ENCODE results near the gene POLR2A.
A peak's percentile ranks its signal among the peaks of the same experiment; 100 is the strongest.
"Not testable (repeated sequence)": the region's sequence is repeated elsewhere in the genome, so short reads cannot be mapped to it uniquely, and the experiment has no call there.

Gene POLR2A

DNA sequence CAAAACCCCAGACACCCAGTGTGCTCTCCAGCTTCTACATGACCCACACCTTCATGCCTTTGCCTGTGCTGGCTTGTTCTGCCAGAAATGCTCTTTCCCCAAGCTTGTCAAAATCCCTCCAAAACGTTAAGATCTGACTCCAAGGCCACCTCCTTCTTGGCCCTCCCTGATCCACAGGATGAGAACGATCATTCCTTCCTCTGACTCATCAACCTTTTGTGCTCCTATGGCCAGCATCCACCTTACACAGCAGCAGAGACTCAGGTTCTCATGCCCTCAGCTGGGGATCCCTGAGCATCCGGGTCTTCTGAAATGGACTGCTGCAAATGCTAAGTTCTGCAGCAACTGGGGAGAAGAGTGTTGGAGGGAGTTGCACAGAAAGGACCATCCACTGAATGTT is 7.7 kb upstream of the POLR2A start:
- H3K4me3 ChIP-seq (replicated peaks; ENCODE audit: low read depth, low read length), result no peak overlapping the region
- DNase-seq (ENCODE audit: low read depth), result peak; percentile 46
- TF ChIP-seq, protein P1, sequence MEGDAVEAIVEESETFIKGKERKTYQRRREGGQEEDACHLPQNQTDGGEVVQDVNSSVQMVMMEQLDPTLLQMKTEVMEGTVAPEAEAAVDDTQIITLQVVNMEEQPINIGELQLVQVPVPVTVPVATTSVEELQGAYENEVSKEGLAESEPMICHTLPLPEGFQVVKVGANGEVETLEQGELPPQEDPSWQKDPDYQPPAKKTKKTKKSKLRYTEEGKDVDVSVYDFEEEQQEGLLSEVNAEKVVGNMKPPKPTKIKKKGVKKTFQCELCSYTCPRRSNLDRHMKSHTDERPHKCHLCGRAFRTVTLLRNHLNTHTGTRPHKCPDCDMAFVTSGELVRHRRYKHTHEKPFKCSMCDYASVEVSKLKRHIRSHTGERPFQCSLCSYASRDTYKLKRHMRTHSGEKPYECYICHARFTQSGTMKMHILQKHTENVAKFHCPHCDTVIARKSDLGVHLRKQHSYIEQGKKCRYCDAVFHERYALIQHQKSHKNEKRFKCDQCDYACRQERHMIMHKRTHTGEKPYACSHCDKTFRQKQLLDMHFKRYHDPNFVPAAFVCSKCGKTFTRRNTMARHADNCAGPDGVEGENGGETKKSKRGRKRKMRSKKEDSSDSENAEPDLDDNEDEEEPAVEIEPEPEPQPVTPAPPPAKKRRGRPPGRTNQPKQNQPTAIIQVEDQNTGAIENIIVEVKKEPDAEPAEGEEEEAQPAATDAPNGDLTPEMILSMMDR (IDR thresholded peaks at IDR 0.05; ENCODE audit: low read length, missing control alignments), result no peak

GRCh38 chr17:7476951-7477350 is 7.2 kb upstream of the POLR2A start:
- H3K4me3 ChIP-seq (replicated peaks; ENCODE audit: low read depth, low read length), result no peak overlapping the region
- TF ChIP-seq, protein P1 (IDR thresholded peaks at IDR 0.05; ENCODE audit: low read length, missing control alignments), result no peak
- DNase-seq (ENCODE audit: low read depth), result no peak

DNA sequence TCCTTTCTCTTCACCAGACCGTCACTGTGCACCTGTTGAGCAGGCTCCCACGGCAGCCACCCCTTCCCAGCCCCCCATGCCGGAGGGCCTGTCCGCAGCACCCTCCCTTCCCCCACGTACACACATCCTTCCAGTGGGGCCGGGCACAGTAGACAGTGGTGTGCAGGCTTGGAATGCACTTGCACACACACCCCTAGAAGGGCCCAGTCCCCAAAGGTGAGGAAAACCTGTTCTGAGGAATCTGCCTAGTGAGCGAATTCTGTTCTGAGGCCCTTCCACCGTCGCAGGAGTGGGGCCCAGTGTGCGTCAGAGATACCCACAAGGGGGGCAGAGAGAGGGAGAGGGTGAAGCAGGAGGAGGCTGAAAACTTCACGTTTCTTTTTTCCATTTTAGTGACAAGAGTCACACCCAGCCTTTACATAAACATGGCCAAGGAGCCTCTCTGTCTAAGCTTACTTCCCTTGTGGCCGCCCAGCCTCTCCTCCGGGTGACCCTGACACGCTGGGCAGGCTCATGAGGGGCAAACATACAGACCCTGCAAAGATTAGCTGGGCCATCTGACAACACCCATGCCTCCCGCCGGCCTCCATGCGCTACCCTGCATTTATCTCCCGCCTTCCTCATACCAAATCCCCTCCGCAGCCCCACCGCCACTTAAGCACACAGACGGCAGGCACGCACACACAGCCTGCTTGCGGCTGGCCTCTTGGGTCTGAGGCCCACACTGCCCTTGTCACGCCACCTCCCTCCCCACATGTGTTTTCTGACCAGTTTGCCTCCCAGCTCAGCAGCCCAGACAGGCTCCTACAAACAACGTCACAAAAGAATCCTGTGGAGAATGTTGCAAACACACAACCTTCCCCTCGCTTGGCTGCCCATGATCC is 6.5 kb upstream of the POLR2A start:
- TF ChIP-seq, protein P1 (IDR thresholded peaks at IDR 0.05; ENCODE audit: low read length, missing control alignments), result no peak
- H3K4me3 ChIP-seq (replicated peaks; ENCODE audit: low read depth, low read length), result peak overlapping the region; percentile 71
- DNase-seq (ENCODE audit: low read depth), result peak; percentile 78

GRCh38 chr17:7478276-7479212 is 5.6 kb upstream of the POLR2A start:
- DNase-seq (ENCODE audit: low read depth), result no peak
- TF ChIP-seq, protein P1 (IDR thresholded peaks at IDR 0.05; ENCODE audit: low read length, missing control alignments), result no peak
- peak overlapping the region; percentile 71 for H3K4me3 ChIP-seq (replicated peaks; ENCODE audit: low read depth, low read length)

DNA sequence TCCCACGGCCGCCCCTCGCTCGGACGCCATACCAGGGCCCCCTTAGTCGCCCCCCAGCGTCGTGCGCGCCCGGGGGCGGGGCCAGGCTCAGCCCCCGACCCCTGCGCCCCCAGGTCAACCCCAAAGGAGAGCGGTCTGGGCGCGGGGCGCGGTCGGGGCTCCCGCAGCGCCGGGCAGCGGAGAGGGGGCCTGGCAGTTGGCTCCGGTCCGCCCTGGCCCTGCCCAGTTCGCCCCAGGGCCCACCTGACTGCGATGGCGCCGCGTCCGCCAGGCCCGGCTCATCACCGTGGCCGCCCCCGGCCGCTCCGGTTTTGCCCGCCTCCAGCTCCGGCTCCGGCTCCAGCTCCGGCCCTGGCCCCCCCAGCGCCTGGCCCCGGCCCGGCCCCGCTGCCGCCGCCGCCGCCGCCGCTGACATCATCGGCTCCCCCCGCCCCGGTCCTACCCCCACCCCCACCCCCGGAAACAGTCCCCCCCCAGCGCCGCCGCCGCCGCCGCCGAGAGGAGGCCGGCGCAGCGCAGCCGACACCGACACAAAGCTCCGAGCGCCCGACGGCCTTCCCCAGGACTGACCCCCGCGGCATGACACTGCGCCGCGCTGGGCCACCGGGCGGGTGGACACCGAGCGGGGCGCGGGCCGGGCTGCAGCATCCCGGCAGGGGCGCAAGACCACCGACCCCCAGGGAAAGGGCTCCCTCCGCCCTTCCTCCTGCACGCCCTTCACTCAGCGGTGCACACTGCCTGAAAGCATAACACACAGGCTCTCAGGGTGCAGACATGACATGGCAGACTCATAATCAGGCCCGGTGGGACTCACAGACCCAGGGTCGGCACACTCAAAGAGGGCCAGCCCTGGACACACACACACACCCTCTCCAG is 4.7 kb upstream of the POLR2A start, which contains the start of gene ZBTB4:
TSS of gene ZBTB4 (minus strand) at position 419 of the 876 bp plus-strand sequence. CDS start 12,830 bp downstream, outside the sequence.
- TF ChIP-seq, protein P1 (IDR thresholded peaks at IDR 0.05; ENCODE audit: low read length, missing control alignments), result no peak
- no peak for DNase-seq (ENCODE audit: low read depth)
- H3K4me3 ChIP-seq (replicated peaks; ENCODE audit: low read depth, low read length), result peak within 1 kb of the TSS; percentile 71

GRCh38 chr17:7480089-7480384 is 4.1 kb upstream of the POLR2A start:
- DNase-seq (ENCODE audit: low read depth), result no peak
- peak overlapping the region; percentile 71 for H3K4me3 ChIP-seq (replicated peaks; ENCODE audit: low read depth, low read length)
- TF ChIP-seq, protein P1 (IDR thresholded peaks at IDR 0.05; ENCODE audit: low read length, missing control alignments), result no peak

- H3K4me3 ChIP-seq (replicated peaks; ENCODE audit: low read depth, low read length); DNase-seq (ENCODE audit: low read depth): not testable (repeated sequence)
Measured at GRCh38 chr17:7481275-7481674, 2.9 kb upstream of the POLR2A start, which contains the start of gene SLC35G6. Gene SLC35G6, plus strand, starts transcription at chr17:7481446. Its CDS starts 71 bp downstream, at chr17:7481517.

GRCh38 chr17:7481842-7482741 is 2.1 kb upstream of the POLR2A start:
- DNase-seq (ENCODE audit: low read depth); H3K4me3 ChIP-seq (replicated peaks; ENCODE audit: low read depth, low read length): not testable (repeated sequence)

- H3K4me3 ChIP-seq (replicated peaks; ENCODE audit: low read depth, low read length), result peak overlapping the region; percentile 85
- DNase-seq (ENCODE audit: low read depth), result not testable (repeated sequence)
Measured at GRCh38 chr17:7482742-7483088, 1.5 kb upstream of the POLR2A start.
